22Rv1 (cell line): ENCODE measurements around the gene LTBP1.
"Not testable (repeated sequence)": the region's sequence is repeated elsewhere in the genome, so short reads cannot be mapped to it uniquely, and the experiment has no call there.

Experiments
- H3K27ac ChIP-seq: fragments of 450-650 bp; 2 replicates; pipeline ENCODE4 v1.5.1; 2017
- ZFX ChIP-seq: fragments of 450-650 bp; IDR thresholded peaks from 2 replicates; pipeline ENCODE4 v1.6.1; 2017; ENCODE audit warnings: antibody characterized with exemption, borderline replicate concordance
- TF ChIP-seq, protein P1 (sequence below): fragments of 450-650 bp; IDR thresholded peaks from 2 replicates; pipeline ENCODE4 v1.5.1; 2017; ENCODE audit warnings: mild to moderate bottlenecking

LTBP1 gene

DNA sequence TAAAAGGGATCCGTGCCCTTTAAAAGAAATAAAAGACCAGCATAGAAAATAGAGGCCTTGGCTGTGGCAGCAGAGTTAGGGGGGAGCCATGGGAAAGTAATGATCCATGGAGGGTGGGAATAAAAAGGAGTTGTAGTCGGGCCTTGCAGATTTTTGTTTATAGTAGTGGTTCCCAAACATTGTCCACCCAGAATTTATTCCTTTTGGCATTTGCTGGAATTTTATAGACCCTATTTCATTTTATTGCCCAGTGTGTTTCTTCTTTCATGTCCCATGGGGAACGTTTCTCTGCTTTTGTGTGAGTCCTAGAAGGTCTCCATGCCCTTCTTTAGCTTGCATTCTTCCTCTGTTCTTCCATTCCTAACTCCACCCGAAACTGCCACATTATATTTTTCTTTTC lies 222.2 kb downstream of the LTBP1 start:
- TF ChIP-seq, protein P1, sequence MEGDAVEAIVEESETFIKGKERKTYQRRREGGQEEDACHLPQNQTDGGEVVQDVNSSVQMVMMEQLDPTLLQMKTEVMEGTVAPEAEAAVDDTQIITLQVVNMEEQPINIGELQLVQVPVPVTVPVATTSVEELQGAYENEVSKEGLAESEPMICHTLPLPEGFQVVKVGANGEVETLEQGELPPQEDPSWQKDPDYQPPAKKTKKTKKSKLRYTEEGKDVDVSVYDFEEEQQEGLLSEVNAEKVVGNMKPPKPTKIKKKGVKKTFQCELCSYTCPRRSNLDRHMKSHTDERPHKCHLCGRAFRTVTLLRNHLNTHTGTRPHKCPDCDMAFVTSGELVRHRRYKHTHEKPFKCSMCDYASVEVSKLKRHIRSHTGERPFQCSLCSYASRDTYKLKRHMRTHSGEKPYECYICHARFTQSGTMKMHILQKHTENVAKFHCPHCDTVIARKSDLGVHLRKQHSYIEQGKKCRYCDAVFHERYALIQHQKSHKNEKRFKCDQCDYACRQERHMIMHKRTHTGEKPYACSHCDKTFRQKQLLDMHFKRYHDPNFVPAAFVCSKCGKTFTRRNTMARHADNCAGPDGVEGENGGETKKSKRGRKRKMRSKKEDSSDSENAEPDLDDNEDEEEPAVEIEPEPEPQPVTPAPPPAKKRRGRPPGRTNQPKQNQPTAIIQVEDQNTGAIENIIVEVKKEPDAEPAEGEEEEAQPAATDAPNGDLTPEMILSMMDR: no peak
- no peak for TF ChIP-seq ZFX

GRCh38 chr2:33170251-33170650 lies 223.5 kb downstream of the LTBP1 start:
- not testable (repeated sequence) for H3K27ac ChIP-seq

More for the DNA sequence above, 222.2 kb downstream of the LTBP1 start:
- no peak overlapping the region for H3K27ac ChIP-seq

DNA sequence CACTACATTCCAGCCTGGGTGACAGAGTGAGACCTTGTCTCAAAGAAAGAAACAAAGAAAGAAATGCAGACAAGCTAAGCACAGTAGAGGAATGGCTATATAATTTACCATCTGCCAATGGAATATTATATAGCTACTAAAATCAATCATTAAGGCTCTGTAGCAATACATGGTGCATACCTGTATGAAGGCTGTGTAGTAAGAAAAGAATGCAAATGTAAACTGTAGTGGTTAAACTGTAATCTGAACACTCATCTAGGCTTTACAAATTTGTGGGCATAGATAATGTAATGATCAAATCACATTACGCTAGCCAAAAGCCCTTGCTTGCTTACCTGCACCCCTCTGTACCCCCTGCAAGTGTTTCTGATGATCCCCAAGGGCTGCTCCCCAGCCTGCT lies 230.9 kb downstream of the LTBP1 start:
- no peak for TF ChIP-seq ZFX
- TF ChIP-seq, protein P1: no peak

DNA sequence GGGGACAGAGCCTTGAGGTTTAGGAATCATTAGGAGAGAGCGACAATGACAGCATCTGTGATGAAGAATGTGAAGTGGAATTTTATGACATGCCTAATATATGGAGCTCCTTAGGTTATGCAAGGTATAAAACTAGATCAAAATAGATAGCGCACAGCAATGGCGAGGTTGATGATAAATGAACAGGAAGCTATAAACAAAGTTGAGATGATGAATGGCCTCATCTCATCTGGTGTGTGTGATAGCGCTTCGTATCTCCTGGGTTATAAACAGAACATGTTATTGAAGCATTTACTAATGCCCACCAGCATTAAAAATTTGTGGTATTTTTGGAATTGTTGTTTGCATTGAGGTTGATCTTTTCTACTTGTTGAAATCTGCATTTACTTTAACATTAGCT lies 231.5 kb downstream of the LTBP1 start:
- H3K27ac ChIP-seq: no peak overlapping the region

More for the DNA sequence above, 230.9 kb downstream of the LTBP1 start:
- H3K27ac ChIP-seq: no peak overlapping the region

GRCh38 chr2:33180915-33181314 lies 234.2 kb downstream of the LTBP1 start:
- H3K27ac ChIP-seq: no peak overlapping the region
- TF ChIP-seq ZFX: no peak
- TF ChIP-seq, protein P1: no peak

More for the DNA sequence above, 231.5 kb downstream of the LTBP1 start:
- TF ChIP-seq, protein P1: no peak

DNA sequence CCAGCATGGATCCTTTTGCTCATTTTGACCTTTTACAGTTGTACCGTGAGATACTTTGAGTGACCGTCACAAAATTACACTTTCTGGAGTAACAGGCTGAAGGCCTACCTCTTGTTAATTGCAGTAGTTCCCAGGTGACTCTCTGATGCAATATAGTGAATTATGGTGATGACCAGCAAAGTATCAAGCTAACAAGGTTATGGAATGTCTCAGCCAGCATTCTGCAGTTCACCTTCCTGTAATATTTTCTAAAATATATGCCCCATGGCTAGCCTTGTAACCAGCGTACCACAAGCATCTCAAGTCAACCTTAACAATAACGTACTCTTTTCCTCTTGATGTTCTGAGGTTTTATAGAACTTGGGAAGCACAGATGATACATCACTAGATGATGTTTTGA lies 234.7 kb downstream of the LTBP1 start:
- TF ChIP-seq ZFX: no peak
- TF ChIP-seq, protein P1: no peak
- H3K27ac ChIP-seq: no peak overlapping the region

GRCh38 chr2:33184041-33184440 lies 237.3 kb downstream of the LTBP1 start:
- no peak overlapping the region for H3K27ac ChIP-seq
- TF ChIP-seq, protein P1: no peak
- TF ChIP-seq ZFX: no peak

DNA sequence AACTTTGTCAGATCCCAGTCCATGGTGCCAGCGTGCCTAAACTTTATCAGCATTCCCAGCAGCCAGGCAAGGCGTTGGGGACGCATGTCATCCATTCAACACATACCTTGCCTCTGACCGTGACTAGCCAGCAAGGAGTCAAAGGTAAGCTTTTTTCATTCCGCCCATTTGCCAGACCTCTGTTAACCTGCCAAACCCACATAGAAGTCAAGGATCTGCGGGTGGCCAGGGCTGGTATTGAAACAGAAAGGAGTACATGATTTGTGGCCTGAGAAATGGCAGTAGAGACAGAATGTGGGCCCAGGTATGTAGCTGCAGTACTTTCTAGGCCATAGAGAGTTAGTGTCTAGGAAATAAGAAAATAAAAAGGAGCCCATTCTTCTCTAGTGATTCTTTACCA lies 240.2 kb downstream of the LTBP1 start:
- no peak overlapping the region for H3K27ac ChIP-seq
- no peak for TF ChIP-seq ZFX
- TF ChIP-seq, protein P1: no peak
